Kidney epithelial cell (primary cell): ENCODE data around the gene GOLGA8O. TPM values are rescaled to one million over a fixed set of nuclear protein-coding genes. Genes with fewer than 3 reads are reported as not detected.
"Not testable (repeated sequence)": the region's sequence is repeated elsewhere in the genome, so short reads cannot be mapped to it uniquely, and the experiment has no call there.

Source experiments
- DNase-seq: peaks from one replicate; pipeline ENCODE4 v3.0.0-alpha.2; 2010; ENCODE audit warnings: low read depth
- H3K27me3 ChIP-seq: 2 replicates; pipeline ENCODE4 v1.6.0; 2011; ENCODE audit warnings: low read length; ENCODE audit not compliant: control insufficient read depth, insufficient read depth
- H3K36me3 ChIP-seq: 2 replicates; pipeline ENCODE4 v1.5.1; 2011; ENCODE audit warnings: low read length; ENCODE audit not compliant: control insufficient read depth, insufficient read depth
- H3K4me3 ChIP-seq: 2 replicates; pipeline ENCODE4 v1.5.1; 2011; ENCODE audit warnings: low read depth, mild to moderate bottlenecking, control low read depth, low read length
- total RNA-seq: library from RNA; depleted of rRNA; stranded (reverse); fragments of >200 nt; gene quantifications from 2 replicates; pipeline ENCODE4 v1.2.3, GENCODE V29; 2015

Gene GOLGA8O
- not detected in 2 replicates for total RNA-seq

- DNase-seq, H3K4me3 ChIP-seq, H3K27me3 ChIP-seq, H3K36me3 ChIP-seq: not testable (repeated sequence)
Measured at GRCh38 chr15:32455534-32455933, at the start of gene GOLGA8O. Gene GOLGA8O, minus strand, starts transcription at chr15:32455634. Its CDS starts 98 bp downstream, at chr15:32455536.

- H3K36me3 ChIP-seq, DNase-seq, H3K27me3 ChIP-seq, H3K4me3 ChIP-seq: not testable (repeated sequence)
Measured at GRCh38 chr15:32504152-32504811, 48.8 kb upstream of the GOLGA8O start.

- not testable (repeated sequence) for H3K36me3 ChIP-seq, H3K27me3 ChIP-seq, H3K4me3 ChIP-seq, DNase-seq
Measured at GRCh38 chr15:32502946-32503345, 47.5 kb upstream of the GOLGA8O start.

- H3K27me3 ChIP-seq, H3K36me3 ChIP-seq, DNase-seq, H3K4me3 ChIP-seq: not testable (repeated sequence)
Measured at GRCh38 chr15:32492768-32493167, 37.3 kb upstream of the GOLGA8O start.

GRCh38 chr15:32486474-32486873 lies 31.0 kb upstream of the GOLGA8O start:
- H3K4me3 ChIP-seq, H3K36me3 ChIP-seq, DNase-seq, H3K27me3 ChIP-seq: not testable (repeated sequence)

- not testable (repeated sequence) for H3K4me3 ChIP-seq, H3K36me3 ChIP-seq, DNase-seq
Measured at GRCh38 chr15:32483377-32483776, 27.9 kb upstream of the GOLGA8O start.

GRCh38 chr15:32481683-32482082 lies 26.2 kb upstream of the GOLGA8O start:
- H3K27me3 ChIP-seq, H3K36me3 ChIP-seq, DNase-seq, H3K4me3 ChIP-seq: not testable (repeated sequence)

More at GRCh38 chr15:32483377-32483776, 27.9 kb upstream of the GOLGA8O start:
- H3K27me3 ChIP-seq: not testable (repeated sequence)

GRCh38 chr15:32468076-32468475 lies 12.6 kb upstream of the GOLGA8O start:
- not testable (repeated sequence) for H3K36me3 ChIP-seq, H3K27me3 ChIP-seq, DNase-seq, H3K4me3 ChIP-seq

- DNase-seq, H3K36me3 ChIP-seq, H3K4me3 ChIP-seq, H3K27me3 ChIP-seq: not testable (repeated sequence)
Measured at GRCh38 chr15:32440445-32440977, 14.9 kb downstream of the GOLGA8O start.

GRCh38 chr15:32434102-32434963 lies 21.1 kb downstream of the GOLGA8O start:
- not testable (repeated sequence) for H3K36me3 ChIP-seq, H3K4me3 ChIP-seq, H3K27me3 ChIP-seq, DNase-seq

GRCh38 chr15:32427635-32428034 lies 27.8 kb downstream of the GOLGA8O start:
- H3K27me3 ChIP-seq, H3K4me3 ChIP-seq, H3K36me3 ChIP-seq, DNase-seq: not testable (repeated sequence)

- not testable (repeated sequence) for H3K27me3 ChIP-seq, H3K4me3 ChIP-seq, DNase-seq, H3K36me3 ChIP-seq
Measured at GRCh38 chr15:32426511-32426910, 28.9 kb downstream of the GOLGA8O start.

- not testable (repeated sequence) for H3K27me3 ChIP-seq, H3K36me3 ChIP-seq, H3K4me3 ChIP-seq, DNase-seq
Measured at GRCh38 chr15:32407903-32408302, 47.5 kb downstream of the GOLGA8O start.

- not testable (repeated sequence) for H3K36me3 ChIP-seq, DNase-seq, H3K27me3 ChIP-seq, H3K4me3 ChIP-seq
Measured at GRCh38 chr15:32403192-32403591, 52.2 kb downstream of the GOLGA8O start, which contains the start of gene GOLGA8K. Gene GOLGA8K, minus strand, starts transcription at chr15:32403292. Its CDS starts 98 bp downstream, at chr15:32403194.

- not testable (repeated sequence) for H3K27me3 ChIP-seq, DNase-seq, H3K4me3 ChIP-seq, H3K36me3 ChIP-seq
Measured at GRCh38 chr15:32396522-32396921, 58.9 kb downstream of the GOLGA8O start.
